NCI-H2107 treated with DMSO at 0.1 percent for 48 hours (cell line): ENCODE results near the gene DAPL1.

Experiments used
- DNase-seq: peaks from one replicate; lab custom pipeline; 2025; ENCODE audit not compliant: unreplicated experiment; lab: John Stamatoyannopoulos, UW

DAPL1 gene, protein sequence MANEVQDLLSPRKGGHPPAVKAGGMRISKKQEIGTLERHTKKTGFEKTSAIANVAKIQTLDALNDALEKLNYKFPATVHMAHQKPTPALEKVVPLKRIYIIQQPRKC

DNA sequence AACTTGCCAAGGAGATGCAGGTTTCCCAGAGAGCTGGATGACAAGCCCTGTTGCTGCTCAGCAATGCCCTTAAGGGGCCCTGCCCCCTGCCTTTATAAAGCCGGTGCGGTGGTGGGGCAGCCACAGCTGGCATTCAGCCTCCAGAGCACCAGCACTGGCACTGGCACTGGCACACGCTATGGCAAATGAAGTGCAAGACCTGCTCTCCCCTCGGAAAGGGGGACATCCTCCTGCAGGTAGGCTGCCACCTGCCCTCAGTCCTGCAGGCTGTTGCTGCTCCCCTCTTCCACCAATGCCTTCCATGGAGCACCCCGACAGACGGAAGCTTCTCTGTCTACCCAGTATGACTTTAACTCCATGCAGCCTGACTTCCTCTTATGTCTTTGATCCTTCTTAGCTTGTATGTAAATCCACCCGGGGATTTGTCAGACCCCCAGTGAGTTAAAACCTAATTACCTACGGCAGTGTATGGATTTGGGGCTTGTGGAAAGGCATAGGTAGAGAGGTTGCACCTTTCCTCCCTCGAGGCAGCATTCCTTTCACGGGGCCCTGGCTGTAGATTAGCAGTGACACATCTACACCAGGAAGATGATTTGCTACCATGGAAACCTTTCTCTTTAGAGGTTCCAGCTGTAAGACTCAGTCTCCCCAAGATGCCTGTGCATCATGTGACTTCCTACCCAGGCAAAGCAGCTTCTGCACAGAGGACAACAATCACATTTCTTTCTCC, at the start of gene DAPL1:
Gene DAPL1, plus strand, starts transcription at position 123 of the 730 bp plus-strand sequence. Its CDS starts 56 bp downstream, at position 179.
- DNase-seq = no peak

DNA sequence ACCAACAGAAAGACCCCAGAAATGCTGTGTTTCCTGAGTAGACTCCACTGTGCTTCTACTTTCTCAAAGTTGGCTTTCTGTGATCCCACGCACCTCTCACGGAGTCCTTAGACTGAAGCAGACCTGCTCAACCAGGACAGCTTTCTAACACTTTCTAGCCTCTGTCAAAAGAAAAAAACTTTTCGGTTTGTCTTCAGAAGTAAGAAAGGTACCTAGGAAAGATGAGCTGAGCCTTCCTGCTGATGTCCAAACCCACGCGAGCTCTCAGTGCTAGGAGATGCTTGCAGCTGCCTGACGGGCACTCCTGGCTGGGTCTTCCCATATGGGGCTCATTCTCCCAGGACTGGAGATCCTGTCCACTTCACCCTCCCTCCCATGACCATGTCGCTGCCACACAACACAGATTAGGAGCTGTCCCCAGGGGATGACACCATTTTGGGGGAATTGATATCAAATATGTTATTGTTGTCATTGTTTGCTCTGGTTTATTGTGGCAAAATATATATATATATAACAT, 49.2 kb upstream of the DAPL1 start:
- no peak for DNase-seq

DNA sequence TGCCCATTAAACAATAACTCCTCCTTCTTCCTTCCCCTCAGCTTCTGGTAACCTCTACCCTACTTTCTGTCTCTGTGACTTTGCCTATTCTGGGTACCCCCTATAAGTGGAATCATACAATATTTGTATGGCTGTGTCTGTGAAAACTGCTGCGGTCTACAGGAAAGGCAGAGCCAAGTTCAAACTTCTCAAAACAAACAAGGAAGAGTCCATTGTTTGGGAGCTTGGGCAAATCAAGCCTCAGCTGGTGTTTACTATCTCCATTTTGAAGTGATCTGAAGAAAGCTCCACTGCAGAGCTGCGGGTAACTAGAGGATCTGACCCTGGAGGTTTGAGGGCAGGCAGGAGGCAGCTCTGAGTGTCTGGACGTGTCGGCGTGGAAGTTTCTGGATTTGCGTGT, 48.6 kb upstream of the DAPL1 start:
- DNase-seq = no peak

DNA sequence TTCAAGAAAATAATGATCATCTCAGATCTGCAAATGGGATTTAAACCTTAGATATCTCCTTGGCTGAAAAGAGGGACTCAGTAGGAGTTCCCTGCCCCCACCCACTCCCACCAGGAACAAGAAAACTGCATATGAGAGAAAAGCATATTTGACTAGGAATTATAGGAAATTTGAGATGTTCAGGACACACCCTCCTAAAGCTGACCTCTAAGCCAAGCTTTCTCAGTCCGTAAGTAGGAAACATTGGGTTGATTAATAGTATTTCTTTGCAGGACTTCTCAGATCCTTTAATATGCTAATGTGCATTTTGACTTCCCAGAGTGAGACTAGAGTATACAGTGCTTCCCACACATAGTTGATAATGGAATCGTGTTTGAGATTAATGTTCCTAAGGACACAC, 47.8 kb upstream of the DAPL1 start:
- no peak for DNase-seq

DNA sequence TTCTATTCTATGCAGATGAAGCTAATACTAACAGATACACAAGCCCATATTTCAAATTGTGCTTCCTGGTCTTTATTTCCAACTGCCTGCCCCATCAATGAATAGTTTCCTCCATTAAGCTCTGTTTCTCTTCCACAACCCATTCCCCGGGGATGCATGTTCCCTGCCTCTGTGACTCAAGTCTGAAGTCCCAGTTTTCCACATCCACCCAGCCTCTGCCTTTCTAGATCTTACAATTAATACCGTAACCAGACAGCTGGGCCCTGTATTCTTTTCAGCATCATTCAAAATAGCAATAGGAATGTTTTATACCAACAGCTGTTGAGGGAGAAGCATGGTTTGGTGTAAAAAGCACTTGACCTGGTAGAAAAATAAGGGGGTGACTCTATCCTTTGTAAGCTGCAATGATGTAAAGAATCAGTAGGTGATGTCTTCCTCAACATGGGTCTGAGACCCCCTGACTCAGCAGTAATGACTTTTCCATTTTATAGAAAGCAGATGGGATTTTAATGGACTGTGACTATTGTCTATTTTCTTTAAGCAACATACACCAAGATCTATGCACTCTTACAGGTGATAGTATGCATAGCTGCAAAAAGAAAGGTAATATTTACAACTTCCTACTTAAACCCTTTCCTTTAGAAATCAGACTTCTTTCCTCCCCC, 46.1 kb upstream of the DAPL1 start:
- DNase-seq = no peak

DNA sequence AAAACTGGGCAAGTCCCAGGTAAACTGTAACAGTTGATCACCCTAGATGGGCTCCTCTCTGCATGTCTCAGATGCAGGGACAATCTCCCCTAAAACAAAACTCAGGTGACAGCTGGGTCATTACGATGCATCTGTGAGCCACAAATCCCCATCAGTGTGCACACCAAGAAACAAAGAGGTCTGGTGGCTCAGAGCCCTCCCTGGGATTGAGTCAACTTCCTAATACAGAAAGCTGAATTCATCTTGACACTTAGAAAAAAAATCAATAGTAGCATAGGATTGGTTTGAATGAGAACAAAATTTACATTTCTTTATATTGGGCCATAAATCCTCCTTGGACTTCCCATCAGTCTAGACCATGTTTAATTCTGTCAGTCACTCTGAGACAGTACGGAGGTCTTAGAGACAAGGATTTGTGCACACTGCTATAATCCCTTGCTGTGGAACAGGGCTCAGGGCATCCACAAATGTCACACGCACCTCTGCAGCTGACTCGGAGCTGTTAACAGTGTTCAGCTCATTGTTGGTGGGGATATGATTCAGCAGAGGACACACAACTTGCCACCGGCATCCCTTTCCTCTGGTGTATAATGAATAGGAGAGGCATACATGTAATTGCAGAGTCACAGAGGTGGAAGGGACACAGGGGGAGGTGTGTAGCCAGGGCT, 44.5 kb upstream of the DAPL1 start:
- no peak for DNase-seq

DNA sequence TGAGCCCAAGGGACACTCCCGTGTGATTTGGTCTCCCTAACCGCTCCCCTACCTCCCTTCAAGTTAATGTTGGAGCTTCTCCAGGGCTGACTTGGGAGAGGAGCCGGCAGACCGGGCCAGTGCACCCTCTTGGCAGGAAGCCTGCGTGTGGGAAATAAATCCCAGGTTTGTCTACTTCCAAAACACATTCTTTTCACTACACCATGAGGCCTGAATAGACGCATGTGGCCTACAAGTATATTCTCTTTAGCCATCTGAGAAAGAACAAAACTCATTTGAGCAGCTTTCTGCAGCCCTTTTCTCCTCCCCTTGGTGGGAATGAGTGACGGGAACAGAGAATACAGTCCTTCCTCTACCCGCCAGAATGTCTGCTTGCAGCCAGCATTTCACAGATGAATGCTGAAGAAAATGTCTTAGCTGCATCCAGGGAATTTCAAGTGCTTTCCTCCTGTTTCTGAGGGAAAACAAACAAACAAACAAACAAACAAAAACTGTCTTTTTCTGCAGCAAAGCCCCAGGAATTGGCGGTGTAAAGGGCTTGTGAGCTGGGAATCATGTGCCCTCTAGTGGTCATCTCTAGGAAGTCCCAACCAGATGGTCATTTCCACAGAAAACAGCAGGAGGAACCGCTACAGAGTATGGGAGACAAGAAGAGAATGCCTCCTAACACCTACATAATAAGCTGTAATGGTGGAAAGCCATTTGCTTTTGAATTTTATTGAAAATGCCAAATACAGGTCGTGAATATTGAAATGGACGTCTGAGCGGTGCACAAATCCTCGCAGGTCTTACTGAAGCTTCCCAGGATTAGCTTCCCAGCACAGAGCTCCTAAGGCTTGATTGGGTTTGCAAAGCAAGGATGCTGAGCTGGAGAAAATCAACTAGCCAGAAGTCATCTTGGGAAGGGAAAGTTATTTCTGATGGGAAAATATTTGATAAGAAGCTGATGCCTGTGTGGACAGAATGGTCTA, 41.2 kb upstream of the DAPL1 start:
- peak; percentile 53 for DNase-seq

DNA sequence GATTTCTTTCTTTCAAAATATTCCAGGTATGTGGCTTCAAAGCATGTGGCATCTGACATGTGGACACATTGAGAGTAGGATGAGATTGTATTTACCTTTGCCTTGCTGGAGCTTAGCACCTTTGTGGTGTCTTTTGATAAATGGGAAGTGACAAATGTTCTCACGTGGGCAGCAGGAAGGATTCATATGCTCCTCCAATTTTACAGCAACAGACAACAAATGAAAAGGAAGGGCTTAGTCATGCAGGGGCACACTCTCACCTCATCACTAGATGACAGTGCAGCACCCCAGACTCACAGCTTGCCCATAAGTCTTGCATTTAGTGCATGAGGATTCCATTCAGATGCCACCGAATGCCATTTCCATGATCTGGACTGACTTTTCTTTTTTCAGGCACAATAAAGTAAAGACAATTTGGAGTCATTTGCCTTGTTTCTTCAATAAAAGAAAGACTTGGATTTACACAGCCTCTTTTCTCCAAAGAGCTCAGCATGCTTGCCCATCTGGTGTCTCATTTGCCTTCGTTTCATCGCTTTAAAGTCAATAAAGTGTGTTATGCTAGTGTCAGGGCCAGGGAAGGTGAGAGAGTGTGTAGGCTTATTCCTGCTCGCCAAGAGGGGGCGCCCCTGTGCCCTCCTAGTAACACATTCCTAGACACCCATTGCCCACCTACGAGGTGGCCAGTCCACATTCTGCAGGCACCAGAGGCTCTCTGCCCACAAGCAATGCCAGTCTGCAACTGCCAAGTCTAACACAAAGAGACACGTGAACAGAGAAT, 39.6 kb upstream of the DAPL1 start:
- DNase-seq = no peak

DNA sequence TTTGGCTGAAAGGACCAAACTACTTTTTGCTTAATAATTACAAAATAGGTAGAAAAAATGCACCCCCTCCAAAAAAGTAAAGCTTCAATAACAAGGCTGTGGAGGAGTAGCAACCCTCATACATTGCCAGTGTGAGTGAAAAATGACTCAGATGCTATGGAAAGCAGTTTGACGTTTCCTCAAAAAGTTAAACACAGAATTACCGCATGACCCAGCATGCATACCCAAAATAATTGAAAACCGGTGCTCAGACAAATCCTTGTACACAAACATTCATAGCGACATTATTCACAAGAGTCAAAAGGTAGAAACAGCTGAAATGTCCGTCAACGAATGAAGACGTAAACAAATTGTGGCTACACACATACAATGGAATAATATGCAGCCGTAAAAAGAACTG, 38.8 kb upstream of the DAPL1 start:
- DNase-seq = no peak

DNA sequence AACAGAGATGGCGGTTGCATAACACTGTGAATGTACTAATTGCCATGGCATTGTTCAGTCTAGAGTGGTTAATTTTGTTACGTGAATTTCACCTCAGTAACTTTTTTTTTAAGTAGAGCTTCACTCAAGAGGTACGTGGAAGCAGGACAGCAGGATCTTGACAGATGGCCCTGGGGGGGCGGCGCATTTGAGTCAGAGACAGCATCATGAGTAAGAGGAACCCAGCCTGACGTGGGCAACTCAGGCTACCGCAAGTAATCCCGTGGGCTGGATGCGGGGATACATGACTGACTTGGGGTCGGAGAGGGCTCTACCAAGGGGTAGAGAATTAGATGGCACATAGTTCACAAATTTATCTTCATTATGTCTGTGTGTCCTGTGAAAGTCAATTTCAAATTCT, 38.1 kb upstream of the DAPL1 start:
- DNase-seq = no peak

DNA sequence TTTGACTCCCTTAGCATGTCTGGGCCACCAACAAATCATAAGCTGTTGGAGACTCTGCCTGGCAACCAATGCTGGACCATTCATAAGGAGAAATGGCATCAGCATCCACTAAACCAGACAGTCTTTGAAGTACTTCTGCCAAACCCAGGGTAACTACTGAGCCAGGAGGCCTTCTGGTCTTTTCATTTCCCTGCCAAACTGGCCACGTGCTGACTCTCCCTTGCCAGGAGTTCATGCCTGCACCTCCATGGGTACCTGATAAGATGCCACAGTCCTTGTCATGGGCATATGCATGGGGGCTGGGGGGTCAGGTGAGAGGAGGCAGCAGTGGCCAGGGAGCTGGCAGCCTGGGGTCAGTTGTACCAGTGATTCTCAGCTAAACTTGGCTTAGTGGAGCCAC, 34.2 kb upstream of the DAPL1 start:
- DNase-seq = no peak

DNA sequence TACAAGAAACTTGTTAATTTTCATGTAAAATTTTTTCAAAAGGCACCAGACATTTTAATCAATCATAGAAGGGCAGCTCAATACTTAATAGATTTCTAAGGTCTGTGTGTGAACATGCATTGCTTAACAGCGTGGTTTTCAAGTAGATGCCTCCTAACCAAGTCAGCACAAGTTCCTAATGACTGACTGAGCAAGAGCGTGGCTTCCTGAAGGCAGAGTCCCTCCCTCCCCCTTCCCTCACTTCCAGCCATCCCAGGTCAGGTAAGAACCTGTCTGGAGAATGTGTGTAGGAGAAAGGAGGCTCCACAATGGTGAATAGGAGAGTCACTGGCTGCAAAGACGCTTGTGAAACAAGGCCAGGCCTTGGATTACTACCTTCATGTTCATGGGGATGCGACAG, 33.5 kb upstream of the DAPL1 start:
- DNase-seq = no peak

DNA sequence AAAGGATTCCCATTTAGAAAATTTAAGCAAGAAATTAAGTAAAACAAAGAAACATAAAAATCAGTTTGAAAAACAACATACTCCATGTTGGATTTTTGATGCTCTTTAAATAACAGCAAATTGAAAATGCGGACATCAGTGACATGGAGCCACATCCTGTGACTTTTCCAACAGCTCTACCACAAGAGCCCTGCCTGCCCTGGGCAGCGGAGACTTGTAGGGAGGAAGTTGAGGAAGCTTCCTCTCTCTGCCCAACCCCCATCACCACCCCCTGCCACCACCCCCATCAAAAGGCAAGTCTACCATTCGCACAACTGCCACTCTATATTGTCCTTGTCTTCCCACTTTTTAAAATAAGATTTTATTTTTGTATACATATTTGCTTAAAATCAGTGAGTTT, 32.8 kb upstream of the DAPL1 start:
- no peak for DNase-seq

DNA sequence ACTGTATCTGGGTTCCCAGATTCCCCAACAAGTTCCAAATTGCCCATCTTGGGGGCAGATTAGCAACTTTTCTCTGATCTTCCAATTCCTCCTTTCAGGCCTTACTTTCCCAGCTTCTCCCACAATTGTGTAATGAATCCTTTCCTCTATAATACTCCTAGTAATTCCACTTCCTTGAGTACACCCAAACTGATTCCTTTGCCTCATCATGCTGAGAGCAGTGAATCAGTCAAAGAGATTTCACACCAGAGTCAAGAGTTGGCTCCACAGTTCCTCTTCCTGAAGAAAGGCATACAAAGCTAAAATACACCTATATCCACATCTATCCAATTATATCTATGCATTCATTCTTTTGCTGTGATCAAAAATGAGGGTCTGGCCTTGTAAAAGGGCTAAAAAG, 28.6 kb upstream of the DAPL1 start:
- DNase-seq = no peak

DNA sequence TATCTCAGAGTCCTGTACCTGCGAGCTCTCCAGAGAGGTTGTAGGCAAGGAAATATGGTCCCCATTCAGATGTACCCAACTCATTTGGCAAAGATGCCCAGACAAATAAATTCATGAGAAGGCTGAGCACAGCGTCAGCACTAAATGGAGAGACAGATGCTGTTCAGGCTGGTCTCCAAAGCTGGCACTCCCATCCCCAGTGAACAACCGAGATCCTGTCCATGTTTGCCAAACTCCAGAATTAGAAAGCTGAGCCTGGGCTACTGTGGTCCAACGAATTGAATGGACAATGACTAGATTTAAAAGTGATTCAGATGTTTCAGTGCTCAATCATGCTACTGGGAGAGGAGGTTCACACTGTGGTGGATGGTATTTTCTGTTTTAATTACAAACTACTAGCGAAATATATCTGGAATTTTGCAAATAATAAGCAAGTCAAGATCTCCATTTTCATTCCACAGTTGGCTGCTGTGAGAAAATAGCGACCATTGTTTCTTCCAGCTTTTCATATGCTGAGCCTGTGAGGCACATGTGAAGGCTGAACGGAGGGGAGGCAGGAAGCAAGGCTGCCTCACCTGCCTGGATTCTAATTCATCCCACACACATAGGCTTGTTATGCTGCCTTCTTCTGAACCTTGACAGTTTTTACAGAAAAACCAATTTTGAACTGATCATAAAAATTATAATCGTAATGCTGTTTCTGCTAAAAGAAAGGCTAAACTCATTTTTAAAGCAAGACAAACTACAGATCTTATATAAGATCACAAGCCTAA, 22.6 kb upstream of the DAPL1 start:
- no peak for DNase-seq

DNA sequence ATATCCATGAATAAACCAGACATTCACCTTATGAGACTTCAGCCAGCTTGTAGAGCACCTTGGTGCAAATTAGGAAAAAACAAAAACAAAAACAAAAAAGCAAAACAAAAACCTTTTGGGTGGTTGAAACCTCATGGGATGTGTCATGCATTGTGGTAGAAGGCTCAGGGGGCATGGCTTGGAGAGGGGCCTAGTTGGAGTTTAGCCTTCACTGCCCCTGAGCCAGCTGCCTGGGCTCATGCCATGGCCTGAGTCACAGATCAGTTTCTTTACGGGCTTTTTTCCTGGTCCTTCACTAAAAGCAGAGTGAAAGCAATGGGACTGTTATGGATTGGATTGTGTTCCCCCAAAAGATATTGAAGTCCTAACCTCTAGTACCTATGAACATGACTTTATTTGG, 22.0 kb upstream of the DAPL1 start:
- DNase-seq = no peak

DNA sequence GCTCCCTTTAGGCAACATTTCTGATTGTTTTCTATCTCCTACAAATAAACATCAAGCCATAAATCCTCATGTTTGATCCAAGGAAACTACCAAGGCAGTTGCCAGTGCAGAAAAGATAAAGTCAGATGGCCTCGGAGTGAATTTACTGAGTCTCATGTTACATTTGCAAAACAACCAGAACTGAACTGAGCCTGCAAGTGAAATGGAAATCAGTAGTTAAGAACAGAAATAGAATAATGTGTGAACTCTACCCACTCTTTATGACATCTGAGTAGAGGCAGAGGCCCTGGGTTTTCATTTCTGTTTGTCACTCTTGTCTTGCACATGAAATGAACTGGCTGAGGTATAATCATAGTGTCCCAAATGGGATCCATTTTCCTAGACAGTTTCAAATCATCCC, 20.4 kb upstream of the DAPL1 start:
- peak; percentile 42 for DNase-seq

DNA sequence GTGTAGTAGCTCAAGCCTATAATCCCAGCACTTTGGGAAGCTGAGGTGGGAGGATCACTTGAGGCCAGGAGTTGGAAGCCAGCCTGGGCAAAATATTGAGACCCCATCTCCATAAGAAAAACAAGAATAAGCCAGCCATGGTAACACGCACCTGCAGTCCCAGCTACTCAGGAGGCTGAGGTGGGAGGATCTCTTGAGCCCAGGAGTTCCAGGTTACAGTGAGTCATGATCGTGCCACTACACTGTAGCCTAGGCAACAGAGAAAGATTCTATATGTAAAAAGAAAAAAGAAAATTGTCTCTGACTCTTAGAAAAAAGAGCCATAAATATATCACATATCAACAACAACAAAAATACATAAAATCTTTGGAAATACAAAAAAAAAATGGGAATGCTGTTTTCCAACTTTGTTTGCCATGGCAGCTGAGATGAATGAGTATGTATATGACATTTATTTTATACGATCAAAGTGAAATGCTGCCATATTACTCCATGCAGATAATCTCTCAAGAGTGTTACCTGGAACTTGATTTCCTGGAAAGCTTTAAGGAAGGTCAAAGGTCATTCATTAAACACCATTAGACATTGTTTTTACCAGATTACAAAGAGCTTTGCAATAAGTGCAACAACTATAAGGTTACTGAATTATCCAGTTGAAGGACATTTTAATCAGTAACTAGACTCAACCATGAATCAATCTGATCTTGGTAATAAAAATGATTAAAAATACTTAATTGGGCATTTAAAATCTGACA, 19.7 kb upstream of the DAPL1 start:
- no peak for DNase-seq
